GM23338 (cell line): ENCODE data around the gene PARVB. TPM values are rescaled to one million over a fixed set of nuclear protein-coding genes. Genes with fewer than 3 reads are reported as not detected.

Source experiments
- ATAC-seq: fragments of 200-7000 bp; cut with Tn5 transposase; 3 replicates; pipeline ENCODE4 v1.9.1; 2020
- DNase-seq: peaks from one replicate; pipeline ENCODE4 v3.0.0-alpha.2; 2015; ENCODE audit warnings: low spot score
- H2AFZ ChIP-seq: fragments of 200-600 bp; sonication (generic); 2 replicates; pipeline ENCODE4 v1.8.0; 2016; ENCODE audit warnings: antibody characterized with exemption, mild to moderate bottlenecking, moderate library complexity
- H3F3A ChIP-seq: fragments of 200-600 bp; sonication (generic); replicated peaks from 2 replicates; pipeline ENCODE4 v1.8.0; 2017; ENCODE audit warnings: antibody characterized with exemption, mixed run types, low read depth
- H3K27ac ChIP-seq: fragments of 200-600 bp; sonication (generic); 2 replicates; pipeline ENCODE4 v1.6.1; 2016; ENCODE audit warnings: low read depth
- H3K27me3 ChIP-seq: fragments of 200-600 bp; sonication (generic); 2 replicates; pipeline ENCODE4 v1.8.0; 2016; ENCODE audit warnings: mild to moderate bottlenecking, mixed run types, moderate library complexity; ENCODE audit not compliant: insufficient read depth
- H3K36me3 ChIP-seq: fragments of 200-600 bp; sonication (generic); 2 replicates; pipeline ENCODE4 v1.8.0; 2016; ENCODE audit warnings: mild to moderate bottlenecking; ENCODE audit not compliant: insufficient read depth
- H3K4me1 ChIP-seq: fragments of 200-600 bp; sonication (generic); 2 replicates; pipeline ENCODE4 v1.8.0; 2016; ENCODE audit warnings: mild to moderate bottlenecking, moderate library complexity; ENCODE audit not compliant: insufficient read depth
- H3K4me2 ChIP-seq: fragments of 200-600 bp; sonication (generic); 2 replicates; pipeline ENCODE4 v1.7.1; 2017; ENCODE audit warnings: mixed run types
- H3K4me3 ChIP-seq: fragments of 200-600 bp; sonication (generic); 2 replicates; pipeline ENCODE4 v1.6.1; 2016; ENCODE audit warnings: mixed run types
- H3K79me2 ChIP-seq: fragments of 200-600 bp; sonication (generic); replicated peaks from 2 replicates; pipeline ENCODE4 v1.8.0; 2017; ENCODE audit warnings: mild to moderate bottlenecking; ENCODE audit not compliant: insufficient read depth
- H3K9me2 ChIP-seq: fragments of 200-600 bp; sonication (generic); 2 replicates; pipeline ENCODE4 v1.8.0; 2017; ENCODE audit not compliant: insufficient read depth
- H4K20me1 ChIP-seq: fragments of 200-600 bp; sonication (generic); replicated peaks from 2 replicates; pipeline ENCODE4 v1.8.0; 2017; ENCODE audit warnings: mild to moderate bottlenecking; ENCODE audit not compliant: insufficient read depth
- H3K27ac Mint-ChIP-seq: 2 replicates; pipeline ENCODE4 v1.8.0; 2020; ENCODE audit warnings: inconsistent platforms, mild to moderate bottlenecking, moderate library complexity, mixed read lengths
- H3K27me3 Mint-ChIP-seq: 3 replicates; pipeline ENCODE4 v1.8.0; 2022; ENCODE audit warnings: low read depth, mild to moderate bottlenecking, moderate library complexity, mixed read lengths, inconsistent platforms; ENCODE audit not compliant: insufficient read depth, poor library complexity
- H3K36me3 Mint-ChIP-seq: 3 replicates; pipeline ENCODE4 v1.8.0; 2021; ENCODE audit warnings: low read depth, mild to moderate bottlenecking, inconsistent platforms, moderate library complexity, mixed read lengths
- H3K4me1 Mint-ChIP-seq: 3 replicates; pipeline ENCODE4 v1.8.0; 2020; ENCODE audit warnings: mild to moderate bottlenecking, inconsistent platforms, mixed read lengths
- H3K4me3 Mint-ChIP-seq: 3 replicates; pipeline ENCODE4 v1.8.0; 2021; ENCODE audit warnings: moderate library complexity, mild to moderate bottlenecking, inconsistent platforms, mixed read lengths
- H3K9me3 Mint-ChIP-seq: 3 replicates; pipeline ENCODE4 v1.8.0; 2020; ENCODE audit warnings: moderate library complexity, mild to moderate bottlenecking, inconsistent platforms, mixed read lengths
- EZH2 ChIP-seq: fragments of 200-600 bp; sonication (generic); IDR thresholded peaks from one replicate; pipeline ENCODE4 v1.8.0; 2017; ENCODE audit warnings: antibody characterized with exemption, mild to moderate bottlenecking, low read depth; ENCODE audit not compliant: unreplicated experiment
- EZH2phosphoT487 ChIP-seq: fragments of 200-600 bp; sonication (generic); IDR thresholded peaks from one replicate; pipeline ENCODE4 v1.8.1; 2018; ENCODE audit warnings: antibody characterized with exemption; ENCODE audit not compliant: unreplicated experiment
- JUNB ChIP-seq: IDR thresholded peaks from one replicate; pipeline ENCODE4 v1.6.1; 2016; ENCODE audit warnings: antibody characterized with exemption; ENCODE audit not compliant: unreplicated experiment
- NANOG ChIP-seq: IDR thresholded peaks from 2 replicates; pipeline ENCODE4 v1.6.1; 2016; ENCODE audit warnings: antibody characterized with exemption, borderline replicate concordance
- POLR2AphosphoS5 ChIP-seq: IDR thresholded peaks from 2 replicates; pipeline ENCODE4 v1.6.1; 2016; ENCODE audit warnings: antibody characterized with exemption, low read depth
- REST ChIP-seq: IDR thresholded peaks from one replicate; pipeline ENCODE4 v1.6.1; 2018; ENCODE audit warnings: antibody characterized with exemption; ENCODE audit not compliant: unreplicated experiment
- STAT1 ChIP-seq: IDR thresholded peaks from one replicate; pipeline ENCODE4 v1.6.1; 2016; ENCODE audit warnings: antibody characterized with exemption; ENCODE audit not compliant: unreplicated experiment
- ZNF331 ChIP-seq: fragments of 250-450 bp; sonication (Bioruptor Pico); IDR thresholded peaks from 2 replicates; pipeline ENCODE4 v1.5.0; 2020; ENCODE audit warnings: low read depth, mild to moderate bottlenecking, moderate library complexity
- polyA plus RNA-seq: library from polyadenylated mRNA; unstranded; fragments of >200 nt; fragmentation: Nextera tagmentation; extraction: Ambion mirVana; gene quantifications from 2 replicates; pipeline ENCODE4 v1.2.1, GENCODE V29; 2016
- total RNA-seq: library from RNA; depleted of rRNA; stranded (reverse); fragments of >200 nt; shearing (Covaris generic); gene quantifications from 2 replicates; pipeline ENCODE4 v1.2.3, GENCODE V29; 2014
- TF ChIP-seq, protein P1 (sequence below): IDR thresholded peaks from 2 replicates; pipeline ENCODE4 v1.6.1; 2016; ENCODE audit warnings: antibody characterized with exemption
- TF ChIP-seq, protein P2 (sequence below), 2 experiments: fragments of 200-600 bp in 1 of 2; sonication (generic) in 1 of 2; conservative IDR thresholded peaks; 2 replicates each; pipeline versions ENCODE4 v1.5.1 to v1.6.1; 2016 to 2017; ENCODE audit warnings: antibody characterized with exemption in 2 of 2, low read depth in 2 of 2, mild to moderate bottlenecking in 2 of 2, moderate library complexity in 1 of 2

PARVB gene
- total and polyA plus RNA-seq, 2 experiments from 2014 or later: 4.3 to 7.7 TPM

DNA sequence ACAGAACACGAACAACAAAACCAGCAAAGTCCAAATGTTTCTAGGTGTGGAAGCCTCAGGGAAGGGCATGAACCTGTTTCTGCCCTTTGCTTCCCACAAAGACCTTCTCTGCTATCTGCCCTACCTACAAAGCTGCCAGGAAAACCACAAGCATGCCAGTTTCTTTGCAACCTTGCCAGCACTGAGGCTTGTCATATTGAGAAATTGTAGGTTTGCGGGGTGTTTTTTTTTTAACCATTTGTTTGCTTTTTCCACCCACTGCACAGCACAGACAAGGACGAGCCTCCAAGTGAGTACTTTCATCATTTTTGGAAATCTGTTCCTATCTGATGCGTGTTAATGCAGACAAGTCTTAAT, 169.4 kb downstream of the PARVB start (continued):
- TF ChIP-seq REST (no peak), EZH2 (no peak), NANOG (no peak), JUNB (no peak), ZNF331 (CRISPR knock-in tag) (no peak), STAT1 (no peak), POLR2AphosphoS5 (no peak)
- TF ChIP-seq, protein P1, sequence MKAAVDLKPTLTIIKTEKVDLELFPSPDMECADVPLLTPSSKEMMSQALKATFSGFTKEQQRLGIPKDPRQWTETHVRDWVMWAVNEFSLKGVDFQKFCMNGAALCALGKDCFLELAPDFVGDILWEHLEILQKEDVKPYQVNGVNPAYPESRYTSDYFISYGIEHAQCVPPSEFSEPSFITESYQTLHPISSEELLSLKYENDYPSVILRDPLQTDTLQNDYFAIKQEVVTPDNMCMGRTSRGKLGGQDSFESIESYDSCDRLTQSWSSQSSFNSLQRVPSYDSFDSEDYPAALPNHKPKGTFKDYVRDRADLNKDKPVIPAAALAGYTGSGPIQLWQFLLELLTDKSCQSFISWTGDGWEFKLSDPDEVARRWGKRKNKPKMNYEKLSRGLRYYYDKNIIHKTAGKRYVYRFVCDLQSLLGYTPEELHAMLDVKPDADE: no peak
- TF ChIP-seq, protein P2, sequence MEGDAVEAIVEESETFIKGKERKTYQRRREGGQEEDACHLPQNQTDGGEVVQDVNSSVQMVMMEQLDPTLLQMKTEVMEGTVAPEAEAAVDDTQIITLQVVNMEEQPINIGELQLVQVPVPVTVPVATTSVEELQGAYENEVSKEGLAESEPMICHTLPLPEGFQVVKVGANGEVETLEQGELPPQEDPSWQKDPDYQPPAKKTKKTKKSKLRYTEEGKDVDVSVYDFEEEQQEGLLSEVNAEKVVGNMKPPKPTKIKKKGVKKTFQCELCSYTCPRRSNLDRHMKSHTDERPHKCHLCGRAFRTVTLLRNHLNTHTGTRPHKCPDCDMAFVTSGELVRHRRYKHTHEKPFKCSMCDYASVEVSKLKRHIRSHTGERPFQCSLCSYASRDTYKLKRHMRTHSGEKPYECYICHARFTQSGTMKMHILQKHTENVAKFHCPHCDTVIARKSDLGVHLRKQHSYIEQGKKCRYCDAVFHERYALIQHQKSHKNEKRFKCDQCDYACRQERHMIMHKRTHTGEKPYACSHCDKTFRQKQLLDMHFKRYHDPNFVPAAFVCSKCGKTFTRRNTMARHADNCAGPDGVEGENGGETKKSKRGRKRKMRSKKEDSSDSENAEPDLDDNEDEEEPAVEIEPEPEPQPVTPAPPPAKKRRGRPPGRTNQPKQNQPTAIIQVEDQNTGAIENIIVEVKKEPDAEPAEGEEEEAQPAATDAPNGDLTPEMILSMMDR (conservative IDR thresholded peaks at IDR 0.05; ENCODE audit: low read depth in 2 of 2): no peak

- Mint-ChIP-seq H3K4me1 (peaks cover 4% of the 10 kb centered on the region; the same call in 1 of the 3 replicates), H3K9me3 (peaks cover 4% of the 10 kb centered on the region; the same call in 1 of the 3 replicates), H3K4me3 (no peak overlapping the region), H3K27me3 (peaks cover 8% of the 10 kb centered on the region), H3K36me3 (no peaks in the 10 kb centered on the region), H3K27ac (no peak overlapping the region)
- DNase-seq: no peak
- no peak for ATAC-seq
- no peak overlapping the region for H2AFZ ChIP-seq
- H3K79me2 ChIP-seq: no peaks in the 10 kb centered on the region
- no peak overlapping the region for H3K27ac ChIP-seq
- no peaks in the 10 kb centered on the region for H4K20me1 ChIP-seq
- H3K27me3 ChIP-seq: no peaks in the 10 kb centered on the region
- H3K9me2 ChIP-seq: no peaks in the 10 kb centered on the region
- no peaks in the 10 kb centered on the region for H3F3A ChIP-seq
- no peak overlapping the region for H3K4me3 ChIP-seq
- H3K4me2 ChIP-seq: no peak overlapping the region
- no peaks in the 10 kb centered on the region for H3K4me1 ChIP-seq
- H3K36me3 ChIP-seq: no peaks in the 10 kb centered on the region
- TF ChIP-seq ZNF331 (CRISPR knock-in tag) (no peak), NANOG (no peak), EZH2phosphoT487 (no peak), JUNB (no peak)
- TF ChIP-seq, protein P1: no peak
- TF ChIP-seq, protein P2 (conservative IDR thresholded peaks at IDR 0.05; ENCODE audit: low read depth in 2 of 2): no peak
Observed at GRCh38 chr22:44194569-44194968, 170.5 kb downstream of the PARVB start.
